Upper lobe of left lung (tissue), 4 donors: ENCODE measurements around the gene TNFAIP8L2.
"Not testable (repeated sequence)": the region's sequence is repeated elsewhere in the genome, so short reads cannot be mapped to it uniquely, and the experiment has no call there.

Experiments
- CTCF ChIP-seq, 6 experiments: fragments of 450-650 bp in 4 of 6; fragments of 200-600 bp in 2 of 6; sonication (generic) in 2 of 6; IDR thresholded peaks; one replicate each; pipeline ENCODE4 v1.5.1; 2016 to 2019; ENCODE audit warnings: antibody characterized with exemption in 6 of 6
- POLR2AphosphoS5 ChIP-seq, 2 donors: sonication (generic); formaldehyde crosslinking; IDR thresholded peaks; one replicate each; pipeline ENCODE4 v1.5.1; 2017; ENCODE audit warnings: antibody characterized with exemption in 2 of 2

GRCh38 chr1:151188667-151189066 is 32.2 kb downstream of the TNFAIP8L2 start:
- TF ChIP-seq CTCF, POLR2AphosphoS5 (IDR thresholded peaks at IDR 0.05): not testable (repeated sequence)
